ENCODE measurements around the gene GLI2.

GLI2 gene

GRCh38 chr2:120701096-120701495 lies 34.6 kb upstream of the GLI2 start:
- no peak overlapping the region for H3K9ac ChIP-seq (ENCODE audit: low read length)
- H3K9me3 ChIP-seq (replicated peaks; ENCODE audit: insufficient read depth, low read length): no peaks in the 10 kb centered on the region
- no peak overlapping the region for H2AFZ ChIP-seq (ENCODE audit: low read length)
- no peaks in the 10 kb centered on the region for H3K4me1 ChIP-seq (ENCODE audit: low read length)
- no peaks in the 10 kb centered on the region for H3K79me2 ChIP-seq (ENCODE audit: low read length)
- no peak overlapping the region for H3K4me3 ChIP-seq (ENCODE audit: low read length)
- no peak for DNase-seq
- no peaks in the 10 kb centered on the region for H3K9me2 ChIP-seq (replicated peaks; ENCODE audit: insufficient read depth, low read length)
- H3K36me3 ChIP-seq (replicated peaks; ENCODE audit: insufficient read depth, low read length): no peaks in the 10 kb centered on the region
- H4K20me1 ChIP-seq (ENCODE audit: insufficient read depth, low read length): no peaks in the 10 kb centered on the region
- no peak overlapping the region for H3K27ac ChIP-seq (ENCODE audit: low read length)
- no peaks in the 10 kb centered on the region for H3F3A ChIP-seq (ENCODE audit: insufficient read depth, low read length)
- no peak overlapping the region for H3K4me2 ChIP-seq (ENCODE audit: low read depth, low read length)
- H3K27me3 ChIP-seq (replicated peaks; ENCODE audit: insufficient read depth, low read length): peaks cover 3% of the 10 kb centered on the region; the same call in 1 of the 2 replicates
- TF ChIP-seq EZH2phosphoT487 (IDR thresholded peaks at IDR 0.05; ENCODE audit: low read length): no peak
- TF ChIP-seq EZH2 (optimal IDR thresholded peaks at IDR 0.05; ENCODE audit: low read depth, low read length): no peak
- TF ChIP-seq CTCF (IDR thresholded peaks at IDR 0.05; ENCODE audit: low read length): no peak

- H3K79me2 ChIP-seq (ENCODE audit: low read length): no peaks in the 10 kb centered on the region
- no peaks in the 10 kb centered on the region for H3F3A ChIP-seq (ENCODE audit: insufficient read depth, low read length)
- no peak overlapping the region for H3K4me3 ChIP-seq (ENCODE audit: low read length)
- no peaks in the 10 kb centered on the region for H3K9me2 ChIP-seq (replicated peaks; ENCODE audit: insufficient read depth, low read length)
- no peak overlapping the region for H3K9ac ChIP-seq (ENCODE audit: low read length)
- no peak overlapping the region for H3K27ac ChIP-seq (ENCODE audit: low read length)
- no peaks in the 10 kb centered on the region for H3K36me3 ChIP-seq (replicated peaks; ENCODE audit: insufficient read depth, low read length)
- no peaks in the 10 kb centered on the region for H3K27me3 ChIP-seq (replicated peaks; ENCODE audit: insufficient read depth, low read length)
- H3K4me1 ChIP-seq (ENCODE audit: low read length): no peaks in the 10 kb centered on the region
- H4K20me1 ChIP-seq (ENCODE audit: insufficient read depth, low read length): no peaks in the 10 kb centered on the region
- H2AFZ ChIP-seq (ENCODE audit: low read length): no peak overlapping the region
- DNase-seq: no peak
- no peaks in the 10 kb centered on the region for H3K9me3 ChIP-seq (replicated peaks; ENCODE audit: insufficient read depth, low read length)
- TF ChIP-seq EZH2phosphoT487 (IDR thresholded peaks at IDR 0.05; ENCODE audit: low read length): no peak
- no peak for TF ChIP-seq EZH2 (optimal IDR thresholded peaks at IDR 0.05; ENCODE audit: low read depth, low read length)
- TF ChIP-seq CTCF (IDR thresholded peaks at IDR 0.05; ENCODE audit: low read length): no peak
- H3K4me2 ChIP-seq (ENCODE audit: low read depth, low read length): no peak overlapping the region
Observed at GRCh38 chr2:120701499-120701898, 34.2 kb upstream of the GLI2 start.

- Histone ChIP-seq H3F3A (ENCODE audit: insufficient read depth, low read length) (no peaks in the 10 kb centered on the region), H3K4me1 (ENCODE audit: low read length) (no peaks in the 10 kb centered on the region), H3K4me2 (ENCODE audit: low read depth, low read length) (no peak overlapping the region), H3K9me2 (replicated peaks; ENCODE audit: insufficient read depth, low read length) (no peaks in the 10 kb centered on the region), H3K9ac (ENCODE audit: low read length) (no peak overlapping the region), H2AFZ (ENCODE audit: low read length) (no peak overlapping the region), H3K9me3 (replicated peaks; ENCODE audit: insufficient read depth, low read length) (no peaks in the 10 kb centered on the region), H4K20me1 (ENCODE audit: insufficient read depth, low read length) (no peaks in the 10 kb centered on the region), H3K27me3 (replicated peaks; ENCODE audit: insufficient read depth, low read length) (no peaks in the 10 kb centered on the region), H3K27ac (ENCODE audit: low read length) (no peak overlapping the region), H3K36me3 (replicated peaks; ENCODE audit: insufficient read depth, low read length) (no peaks in the 10 kb centered on the region), H3K4me3 (ENCODE audit: low read length) (no peak overlapping the region), H3K79me2 (ENCODE audit: low read length) (no peaks in the 10 kb centered on the region)
- TF ChIP-seq EZH2 (optimal IDR thresholded peaks at IDR 0.05; ENCODE audit: low read depth, low read length): no peak
- DNase-seq: no peak
Observed at GRCh38 chr2:120702061-120702460, 33.6 kb upstream of the GLI2 start.

GRCh38 chr2:120702801-120703200 lies 32.9 kb upstream of the GLI2 start:
- Histone ChIP-seq H3K4me2 (ENCODE audit: low read depth, low read length) (no peak overlapping the region), H3K27me3 (replicated peaks; ENCODE audit: insufficient read depth, low read length) (no peaks in the 10 kb centered on the region), H3K9ac (ENCODE audit: low read length) (no peak overlapping the region), H2AFZ (ENCODE audit: low read length) (no peak overlapping the region), H3K9me3 (replicated peaks; ENCODE audit: insufficient read depth, low read length) (no peaks in the 10 kb centered on the region), H3K27ac (ENCODE audit: low read length) (no peak overlapping the region), H3F3A (ENCODE audit: insufficient read depth, low read length) (no peaks in the 10 kb centered on the region), H3K36me3 (replicated peaks; ENCODE audit: insufficient read depth, low read length) (no peaks in the 10 kb centered on the region), H4K20me1 (ENCODE audit: insufficient read depth, low read length) (no peaks in the 10 kb centered on the region), H3K79me2 (ENCODE audit: low read length) (no peaks in the 10 kb centered on the region), H3K4me3 (ENCODE audit: low read length) (no peak overlapping the region), H3K9me2 (replicated peaks; ENCODE audit: insufficient read depth, low read length) (no peaks in the 10 kb centered on the region), H3K4me1 (ENCODE audit: low read length) (no peaks in the 10 kb centered on the region)
- no peak for DNase-seq
- TF ChIP-seq CTCF (IDR thresholded peaks at IDR 0.05; ENCODE audit: low read length) (no peak), EZH2phosphoT487 (IDR thresholded peaks at IDR 0.05; ENCODE audit: low read length) (no peak), EZH2 (optimal IDR thresholded peaks at IDR 0.05; ENCODE audit: low read depth, low read length) (no peak)

Measured in MM.1S (cell line).